GM15510 (cell line): ENCODE data around the gene UNC5C.

Experiments used
- POLR2A ChIP-seq: IDR thresholded peaks from 3 replicates; pipeline ENCODE4 v1.6.1; 2011; ENCODE audit warnings: borderline replicate concordance; ENCODE audit not compliant: insufficient read length; ENCODE audit errors: extremely low read depth

UNC5C gene

GRCh38 chr4:95537863-95538488 is 10.8 kb downstream of the UNC5C start:
- TF ChIP-seq POLR2A = no peak

GRCh38 chr4:95537191-95537590 is 11.6 kb downstream of the UNC5C start:
- no peak for TF ChIP-seq POLR2A

- TF ChIP-seq POLR2A = no peak
Observed at GRCh38 chr4:95536650-95537049, 12.1 kb downstream of the UNC5C start.

GRCh38 chr4:95535180-95535579 is 13.6 kb downstream of the UNC5C start:
- TF ChIP-seq POLR2A = no peak

- no peak for TF ChIP-seq POLR2A
Observed at GRCh38 chr4:95534032-95534431, 14.7 kb downstream of the UNC5C start.

GRCh38 chr4:95533254-95533653 is 15.5 kb downstream of the UNC5C start:
- no peak for TF ChIP-seq POLR2A

GRCh38 chr4:95532305-95532704 is 16.5 kb downstream of the UNC5C start:
- TF ChIP-seq POLR2A = no peak

- no peak for TF ChIP-seq POLR2A
Observed at GRCh38 chr4:95531141-95531540, 17.6 kb downstream of the UNC5C start.

- TF ChIP-seq POLR2A = no peak
Observed at GRCh38 chr4:95529946-95530345, 18.8 kb downstream of the UNC5C start.

- no peak for TF ChIP-seq POLR2A
Observed at GRCh38 chr4:95528388-95528948, 20.3 kb downstream of the UNC5C start.

- no peak for TF ChIP-seq POLR2A
Observed at GRCh38 chr4:95526075-95526474, 22.7 kb downstream of the UNC5C start.

- TF ChIP-seq POLR2A = no peak
Observed at GRCh38 chr4:95524729-95525128, 24.0 kb downstream of the UNC5C start.

- no peak for TF ChIP-seq POLR2A
Observed at GRCh38 chr4:95524184-95524583, 24.6 kb downstream of the UNC5C start.

GRCh38 chr4:95522682-95523530 is 25.9 kb downstream of the UNC5C start:
- TF ChIP-seq POLR2A = no peak

GRCh38 chr4:95517576-95518345 is 31.0 kb downstream of the UNC5C start:
- TF ChIP-seq POLR2A = no peak
